IPS-NIHi7 (cell line): ENCODE results near the gene DUSP6.

Experiments used
- DNase-seq: peaks from one replicate; pipeline ENCODE4 v3.0.0; 2012; ENCODE audit warnings: mixed read lengths; ENCODE audit errors: extremely low spot score

Gene DUSP6

GRCh38 chr12:89373763-89374572, 21.7 kb upstream of the DUSP6 start:
- no peak for DNase-seq

GRCh38 chr12:89372584-89373370, 20.5 kb upstream of the DUSP6 start:
- no peak for DNase-seq

- DNase-seq, result no peak
Observed at GRCh38 chr12:89370850-89371249, 18.5 kb upstream of the DUSP6 start.

GRCh38 chr12:89370421-89370831, 18.1 kb upstream of the DUSP6 start:
- DNase-seq, result no peak

- DNase-seq, result no peak
Observed at GRCh38 chr12:89369166-89369565, 16.9 kb upstream of the DUSP6 start.

GRCh38 chr12:89368391-89368790, 16.1 kb upstream of the DUSP6 start:
- no peak for DNase-seq

- DNase-seq, result no peak
Observed at GRCh38 chr12:89366676-89367364, 14.5 kb upstream of the DUSP6 start.

GRCh38 chr12:89364631-89365030, 12.3 kb upstream of the DUSP6 start:
- DNase-seq, result no peak

GRCh38 chr12:89364058-89364457, 11.8 kb upstream of the DUSP6 start:
- no peak for DNase-seq

- no peak for DNase-seq
Observed at GRCh38 chr12:89363582-89363981, 11.3 kb upstream of the DUSP6 start.

GRCh38 chr12:89363084-89363483, 10.8 kb upstream of the DUSP6 start:
- DNase-seq, result no peak

- no peak for DNase-seq
Observed at GRCh38 chr12:89359615-89360014, 7.3 kb upstream of the DUSP6 start.

- no peak for DNase-seq
Observed at GRCh38 chr12:89358805-89359204, 6.5 kb upstream of the DUSP6 start.

GRCh38 chr12:89357297-89357730, 5.0 kb upstream of the DUSP6 start:
- DNase-seq, result no peak

- DNase-seq, result no peak
Observed at GRCh38 chr12:89356069-89356665, 3.9 kb upstream of the DUSP6 start.

GRCh38 chr12:89355243-89356068, 3.2 kb upstream of the DUSP6 start:
- no peak for DNase-seq

GRCh38 chr12:89354612-89355067, 2.3 kb upstream of the DUSP6 start:
- DNase-seq, result no peak

GRCh38 chr12:89353823-89354611, 1.7 kb upstream of the DUSP6 start:
- peak; percentile 74 for DNase-seq

GRCh38 chr12:89353188-89353822, 1.0 kb upstream of the DUSP6 start:
- DNase-seq, result peak; percentile 65

GRCh38 chr12:89352242-89352491, 134 bp downstream of the DUSP6 start:
- DNase-seq, result no peak
